ENCODE measurements around the gene CRTAC1.

The CRTAC1 gene

GRCh38 chr10:98030093-98030821 lies at the start of gene CRTAC1:
CRTAC1 (minus strand) TSS chr10:98030621; CDS start chr10:98030472, 149 bp downstream.
- DNase-seq (ENCODE audit: low read depth) = no peak

- DNase-seq (ENCODE audit: low read depth) = no peak
These were observed 48.4 kb upstream of the CRTAC1 start for GRCh38 chr10:98078774-98079173.

- no peak for DNase-seq (ENCODE audit: low read depth)
These were observed 46.8 kb upstream of the CRTAC1 start for GRCh38 chr10:98077223-98077622.

DNA sequence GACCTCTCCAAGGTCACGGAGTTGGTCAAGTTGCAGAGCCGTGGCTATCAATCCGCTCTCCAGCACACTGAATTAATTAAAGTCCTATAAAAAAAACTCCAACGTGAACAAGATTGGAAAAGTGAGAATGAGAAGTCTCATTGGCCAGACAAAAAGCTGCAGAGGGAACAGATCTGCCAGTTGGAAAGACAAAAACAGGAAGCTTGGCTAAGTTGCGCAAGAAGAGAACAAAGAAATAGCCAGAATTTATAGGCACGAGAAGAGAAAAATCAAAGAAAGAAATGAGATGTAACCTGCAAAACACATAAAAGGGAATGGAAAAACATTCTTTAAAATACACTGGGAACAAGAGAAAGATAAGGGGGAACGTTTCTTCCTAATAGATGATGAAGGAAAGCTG lies 45.7 kb upstream of the CRTAC1 start:
- DNase-seq (ENCODE audit: low read depth) = no peak

DNA sequence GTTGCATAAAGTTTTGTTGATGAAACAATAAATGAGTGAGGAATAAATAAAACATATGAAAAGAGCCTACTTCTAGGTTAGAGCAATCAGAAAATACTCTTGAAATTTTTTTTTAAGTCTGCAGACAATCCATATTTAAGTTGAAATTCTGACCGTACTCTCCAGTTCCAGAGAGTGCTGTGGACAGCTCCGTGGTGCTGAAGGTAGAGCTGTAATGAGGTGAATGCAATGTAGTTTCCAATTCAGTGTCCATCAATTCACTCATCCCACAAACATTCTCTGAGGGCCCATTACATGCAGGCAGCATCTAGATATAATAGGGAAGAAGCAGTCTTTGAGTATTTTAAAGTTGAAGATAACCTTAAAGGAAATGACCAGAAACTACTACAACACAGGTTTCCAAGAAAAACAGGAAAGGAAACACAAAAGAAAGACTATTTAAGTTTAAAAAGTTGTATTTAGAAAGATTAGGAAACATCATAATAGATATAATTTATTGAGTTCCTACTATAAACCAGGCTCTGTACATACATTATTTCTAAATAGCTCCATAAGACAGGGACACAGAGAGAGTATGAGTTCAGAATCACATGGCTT lies 44.0 kb upstream of the CRTAC1 start:
- no peak for DNase-seq (ENCODE audit: low read depth)

DNA sequence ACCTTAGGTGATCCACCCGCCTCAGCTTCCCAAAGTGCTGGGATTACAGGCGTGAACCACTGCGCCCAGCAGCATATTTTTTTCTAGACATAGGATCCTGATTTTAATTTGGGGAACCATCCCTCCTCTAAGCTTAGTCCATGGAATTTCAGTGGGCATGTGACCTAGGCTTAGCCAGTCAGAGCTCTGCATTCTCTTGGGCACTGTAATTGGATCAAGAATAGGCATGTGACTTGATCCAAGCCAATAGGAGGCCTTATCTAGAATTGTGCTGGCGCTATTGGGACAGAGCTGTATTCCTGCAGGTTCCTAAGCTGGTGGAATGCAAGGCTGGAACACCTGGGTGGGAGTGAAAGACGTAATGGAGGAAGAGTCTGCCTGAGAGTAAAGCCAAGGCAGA lies 36.7 kb upstream of the CRTAC1 start:
- no peak for DNase-seq (ENCODE audit: low read depth)

GRCh38 chr10:98063740-98064027 lies 33.3 kb upstream of the CRTAC1 start:
- no peak for DNase-seq (ENCODE audit: low read depth)

- DNase-seq (ENCODE audit: low read depth) = no peak
These were observed 32.0 kb upstream of the CRTAC1 start for GRCh38 chr10:98062424-98062823.

DNA sequence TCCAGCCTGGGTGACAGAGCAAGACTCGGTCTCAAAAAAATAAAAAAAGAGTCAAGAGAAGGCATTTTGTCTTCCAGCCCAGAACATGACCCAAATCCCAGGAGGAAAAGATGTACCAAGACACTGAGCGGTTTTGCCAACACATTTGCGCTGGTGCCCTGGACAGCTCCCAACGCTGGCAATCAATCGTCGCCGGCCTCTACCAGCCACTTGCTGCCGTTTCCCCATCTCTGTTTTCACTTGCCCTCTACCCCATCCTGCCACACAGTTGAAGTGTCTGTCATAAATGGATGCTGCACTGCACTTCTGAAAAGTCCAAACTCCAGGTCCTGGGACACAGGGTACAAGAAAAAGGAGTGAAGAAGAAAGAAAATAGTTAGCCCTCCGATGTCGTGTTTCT lies 29.7 kb upstream of the CRTAC1 start:
- no peak for DNase-seq (ENCODE audit: low read depth)

DNA sequence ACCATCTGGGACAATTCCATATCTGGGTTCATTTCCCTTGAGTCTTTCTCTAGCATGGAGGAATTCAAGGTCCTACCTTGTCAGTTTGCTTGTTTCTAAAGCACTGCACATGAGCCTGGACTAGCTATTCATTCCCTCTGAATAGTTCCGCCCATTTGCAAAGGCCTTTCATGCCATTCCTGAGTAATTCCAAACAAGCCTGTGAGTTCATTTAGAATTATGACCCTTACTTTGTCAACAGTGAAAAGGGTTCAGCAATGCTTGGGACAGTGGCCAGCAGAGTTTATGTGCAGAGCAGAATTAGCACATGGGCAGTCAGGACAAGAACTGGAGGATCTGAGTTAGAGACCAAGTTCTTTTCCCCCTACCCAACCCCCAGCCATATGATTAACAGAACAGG lies 27.9 kb upstream of the CRTAC1 start:
- DNase-seq (ENCODE audit: low read depth) = no peak

DNA sequence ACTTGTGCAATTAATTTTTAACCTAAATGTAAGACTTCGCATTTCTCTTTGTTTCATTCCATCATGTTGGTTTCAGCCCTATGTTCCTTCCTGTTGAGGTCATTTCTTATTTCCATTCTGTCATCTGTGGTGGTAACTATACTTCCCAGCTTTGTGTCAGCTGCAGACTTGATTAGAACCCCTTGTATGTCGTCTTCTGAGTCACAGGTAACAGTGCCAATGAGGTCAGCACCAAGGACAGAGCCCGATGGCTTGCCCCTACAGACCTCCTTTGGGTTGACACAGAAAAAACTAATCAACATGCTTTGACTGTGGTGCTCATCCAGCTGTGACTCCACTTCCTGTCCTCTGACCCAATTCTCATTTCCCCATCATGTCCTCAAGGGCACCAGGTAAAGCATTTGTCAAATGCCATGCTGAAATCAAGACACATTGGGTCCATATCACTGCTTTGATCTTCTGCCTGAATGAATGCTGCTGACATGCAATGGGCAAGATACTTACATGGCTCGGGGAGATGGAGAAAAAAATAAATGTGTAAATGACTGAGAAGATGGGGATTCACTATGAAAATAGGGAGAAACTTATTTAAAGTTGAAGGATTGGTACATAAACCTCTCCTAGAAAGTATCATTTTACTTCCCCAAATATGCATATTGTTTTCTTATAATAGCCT lies 25.6 kb upstream of the CRTAC1 start:
- no peak for DNase-seq (ENCODE audit: low read depth)

DNA sequence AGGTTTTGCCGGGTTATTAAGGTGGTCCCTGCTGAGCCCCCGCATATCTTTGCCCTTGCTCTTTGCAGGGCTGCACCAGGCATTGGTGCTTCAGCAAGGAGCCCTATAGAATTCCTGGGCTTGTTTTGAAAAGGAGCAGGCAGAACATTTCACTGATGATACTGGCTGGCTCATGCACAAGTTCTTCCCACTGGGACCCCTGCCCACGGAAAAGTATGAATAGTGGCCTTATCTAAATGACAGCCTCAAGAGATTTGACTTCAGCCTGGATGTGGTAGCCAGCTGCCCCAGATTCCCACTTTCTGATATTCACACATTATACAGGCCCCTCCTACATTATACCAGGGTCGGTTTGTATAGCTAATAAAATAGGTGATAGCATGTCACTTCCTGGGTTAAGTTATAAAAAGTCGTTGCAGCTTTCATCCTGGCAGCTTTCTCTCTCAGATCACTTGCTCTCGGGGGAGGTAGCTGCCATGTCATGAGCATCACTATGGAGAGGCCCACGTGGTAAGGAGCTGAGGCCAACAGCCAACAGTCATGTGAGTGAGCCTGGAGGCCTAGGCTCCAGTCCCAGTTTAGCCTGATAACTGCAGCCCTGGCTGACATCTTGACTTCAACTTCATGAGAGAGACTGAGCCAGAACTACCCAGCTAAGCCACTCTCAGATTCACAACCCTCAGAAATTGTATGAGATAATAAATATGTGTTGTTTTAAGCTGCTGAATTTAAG lies 16.8 kb upstream of the CRTAC1 start:
- no peak for DNase-seq (ENCODE audit: low read depth)

DNA sequence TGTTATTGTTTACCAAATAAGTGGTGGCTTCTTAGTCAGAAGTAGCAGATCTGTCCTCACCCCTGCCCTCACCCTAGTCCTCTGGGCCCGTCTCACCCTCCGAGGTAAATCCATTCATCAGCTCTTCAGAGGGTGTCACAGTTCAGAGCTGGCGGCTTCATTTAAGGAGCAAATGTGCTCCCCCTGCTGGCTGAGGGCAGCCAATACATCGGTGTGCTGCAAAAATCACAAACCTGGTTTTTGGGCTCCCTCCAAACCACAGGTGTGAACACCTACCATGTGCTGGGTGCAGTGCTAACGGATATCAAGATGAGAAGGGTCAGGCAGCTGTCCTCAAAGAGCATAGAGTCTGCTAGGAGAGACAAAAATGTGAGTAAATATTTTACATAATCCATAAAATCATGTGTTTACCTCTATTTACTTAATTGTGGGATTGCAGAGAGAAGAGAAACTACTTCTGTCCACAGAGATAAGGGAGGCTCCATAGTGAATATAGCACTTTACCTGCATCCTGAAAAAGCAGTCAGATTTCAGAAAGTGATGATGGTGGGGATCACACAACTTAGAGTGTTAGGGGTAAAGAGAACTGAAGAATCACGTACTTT lies 15.5 kb upstream of the CRTAC1 start:
- DNase-seq (ENCODE audit: low read depth) = peak; percentile 25

- DNase-seq (ENCODE audit: low read depth) = peak; percentile 50
These were observed 11.1 kb upstream of the CRTAC1 start for GRCh38 chr10:98041352-98042043.

- DNase-seq (ENCODE audit: low read depth) = no peak
These were observed 9.4 kb upstream of the CRTAC1 start for GRCh38 chr10:98039690-98040381.

- DNase-seq (ENCODE audit: low read depth) = no peak
These were observed 7.9 kb upstream of the CRTAC1 start for GRCh38 chr10:98038288-98038687.

DNA sequence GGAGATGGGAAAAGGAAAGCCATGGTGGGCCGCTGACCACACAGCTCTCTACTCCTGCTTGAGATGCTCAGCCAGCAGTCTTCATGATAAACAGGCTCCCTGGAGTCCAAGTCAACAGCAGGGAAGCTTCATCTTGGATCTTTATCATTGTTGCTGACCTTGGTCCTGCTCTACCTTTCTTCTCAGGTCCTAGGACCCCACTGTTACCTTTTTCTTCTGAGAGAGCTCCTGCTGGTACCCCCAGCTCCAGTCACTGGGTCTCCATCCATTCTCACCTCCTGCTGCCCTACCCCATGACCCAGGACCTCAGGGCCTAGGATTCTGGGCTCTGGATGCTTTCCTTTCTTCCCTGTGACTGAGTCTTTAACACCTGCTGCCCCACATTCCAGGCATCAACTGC lies 5.2 kb upstream of the CRTAC1 start:
- DNase-seq (ENCODE audit: low read depth) = no peak

GRCh38 chr10:98033515-98033914 lies 3.1 kb upstream of the CRTAC1 start:
- no peak for DNase-seq (ENCODE audit: low read depth)

- DNase-seq (ENCODE audit: low read depth) = no peak
These were observed 1.0 kb upstream of the CRTAC1 start for GRCh38 chr10:98031440-98031839.

DNA sequence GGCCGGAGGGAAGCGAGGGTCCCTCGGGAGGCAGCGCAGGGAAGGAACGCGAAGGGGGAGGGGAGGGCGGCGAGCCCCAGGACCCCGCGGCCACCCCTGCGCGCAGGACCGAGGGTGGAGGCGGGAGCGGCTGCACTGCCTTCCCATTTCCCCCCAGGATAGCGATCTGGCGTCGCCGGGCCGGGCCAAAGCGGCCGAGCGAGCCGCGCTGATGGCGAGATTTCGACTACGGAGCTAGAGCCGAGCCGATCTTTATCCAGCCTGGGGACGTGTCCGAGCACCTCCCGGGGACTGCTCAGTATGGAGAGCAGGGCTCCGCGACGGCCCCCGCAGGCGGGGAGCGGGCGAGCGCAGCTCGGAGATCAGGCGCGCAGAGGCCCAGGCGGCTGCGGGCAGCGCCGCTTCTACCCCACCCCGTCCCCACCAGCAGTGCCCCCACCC lies 590 bp upstream of the CRTAC1 start:
- no peak for DNase-seq (ENCODE audit: low read depth)

All from stromal cell of bone marrow (primary cell).